ENCODE results near the gene COL4A2.

- TF ChIP-seq EZH2 (IDR thresholded peaks at IDR 0.05) (no peak), POLR2AphosphoS5 (IDR thresholded peaks at IDR 0.05; ENCODE audit: borderline replicate concordance, low read depth, low read length) (no peak), FOXP2 (optimal IDR thresholded peaks at IDR 0.05; ENCODE audit: control extremely low read depth, extremely low read length, insufficient read depth) (no peak)
Observed at GRCh38 chr13:110290826-110291225, 16.3 kb upstream of the COL4A2 start.
